PC-3 (cell line): Measurements from ENCODE around the gene MTNR1B. TPM values are rescaled to one million over a fixed set of nuclear protein-coding genes. Genes with fewer than 3 reads are reported as not detected.

Source experiments
- ATAC-seq: fragments of 200-7000 bp; cut with Tn5 transposase; 2 replicates; pipeline ENCODE4 v1.9.1; 2020; ENCODE audit warnings: mild to moderate bottlenecking, moderate library complexity
- BruUV-seq: library from RNA; stranded (reverse); fragments of 400-500 nt; replicated peaks from 2 replicates; lab custom pipeline; 2021; lab: Mats Ljungman, UMichigan
- CTCF ChIA-PET: fragments of 300-600 bp; sonication (Branson Sonifier 250); formaldehyde crosslinking; loops from one replicate; lab custom pipeline; 2022; ENCODE audit warnings: antibody characterized with exemption; lab: Charles Lee
- POLR2A ChIA-PET: fragments of 300-600 bp; sonication (Branson Sonifier 250); formaldehyde crosslinking; loops from one replicate; lab custom pipeline; 2022; ENCODE audit warnings: antibody characterized with exemption; ENCODE audit not compliant: unreplicated experiment; lab: Charles Lee
- DNase-seq: peaks from one replicate; pipeline ENCODE4 v3.0.0-alpha.2; 2015
- H2AFZ ChIP-seq: fragments of 300-600 bp; sonication (generic); 2 replicates; pipeline ENCODE4 v1.6.0; 2016; ENCODE audit warnings: antibody characterized with exemption, low read length
- H3F3A ChIP-seq: fragments of 300-600 bp; sonication (generic); one replicate; pipeline ENCODE4 v1.6.0; 2017; ENCODE audit warnings: antibody characterized with exemption, low read length, control low read depth, mild to moderate bottlenecking; ENCODE audit not compliant: unreplicated experiment
- H3K27ac ChIP-seq: fragments of 300-600 bp; sonication (generic); 2 replicates; pipeline ENCODE4 v1.5.1; 2016; ENCODE audit warnings: mild to moderate bottlenecking, low read length
- H3K27me3 ChIP-seq: fragments of 300-600 bp; sonication (generic); 2 replicates; pipeline ENCODE4 v1.6.1; 2016; ENCODE audit warnings: low read length, mixed read lengths
- H3K36me3 ChIP-seq: fragments of 300-600 bp; sonication (generic); 2 replicates; pipeline ENCODE4 v1.6.1; 2016; ENCODE audit warnings: low read depth, mixed run types, low read length, mixed read lengths
- H3K4me1 ChIP-seq: fragments of 300-600 bp; sonication (generic); 2 replicates; pipeline ENCODE4 v1.5.1; 2016; ENCODE audit warnings: low read length; ENCODE audit not compliant: insufficient read depth
- H3K4me2 ChIP-seq: fragments of 300-600 bp; sonication (generic); 2 replicates; pipeline ENCODE4 v1.6.0; 2016; ENCODE audit warnings: low read length
- H3K4me3 ChIP-seq: fragments of 300-600 bp; sonication (generic); 2 replicates; pipeline ENCODE4 v1.5.1; 2016; ENCODE audit warnings: mild to moderate bottlenecking, low read length, mixed read lengths
- H3K79me2 ChIP-seq: fragments of 300-600 bp; sonication (generic); 2 replicates; pipeline ENCODE4 v1.6.1; 2017; ENCODE audit warnings: low read length, mixed read lengths
- H3K9ac ChIP-seq: fragments of 300-600 bp; sonication (generic); 2 replicates; pipeline ENCODE4 v1.6.0; 2016; ENCODE audit warnings: mild to moderate bottlenecking, low read length
- H3K9me2 ChIP-seq: fragments of 300-600 bp; sonication (generic); replicated peaks from 2 replicates; pipeline ENCODE4 v1.6.1; 2016; ENCODE audit warnings: mixed run types, low read length, mixed read lengths
- H3K9me3 ChIP-seq: fragments of 300-600 bp; sonication (generic); 2 replicates; pipeline ENCODE4 v1.6.1; 2016; ENCODE audit warnings: low read length, mixed read lengths
- H4K20me1 ChIP-seq: fragments of 300-600 bp; sonication (generic); 2 replicates; pipeline ENCODE4 v1.6.1; 2016; ENCODE audit warnings: low read length, mixed read lengths
- EZH2 ChIP-seq: fragments of 300-600 bp; sonication (generic); IDR thresholded peaks from one replicate; pipeline ENCODE4 v1.6.1; 2017; ENCODE audit warnings: antibody characterized with exemption, mild to moderate bottlenecking, low read length; ENCODE audit not compliant: unreplicated experiment
- EZH2phosphoT487 ChIP-seq: fragments of 300-600 bp; sonication (generic); IDR thresholded peaks from 2 replicates; pipeline ENCODE4 v1.6.1; 2018; ENCODE audit warnings: mild to moderate bottlenecking, antibody characterized with exemption, low read length, borderline replicate concordance
- intact Hi-C: fragments of 100-400 bp; cut with micrococcal nuclease; formaldehyde crosslinking; loops from 2 replicates; pipeline ENCODE4 v1.9.0; 2023
- total RNA-seq: library from RNA; depleted of rRNA; stranded (reverse); fragments of >200 nt; gene quantifications from 2 replicates; pipeline ENCODE4 v1.2.3, GENCODE V29; 2014
- TF ChIP-seq, protein P1 (sequence below): fragments of 300-600 bp; sonication (generic); conservative IDR thresholded peaks from 2 replicates; pipeline ENCODE4 v1.5.1; 2017; ENCODE audit warnings: antibody characterized with exemption, low read depth, mild to moderate bottlenecking, low read length

The MTNR1B gene
- total RNA-seq, 1 experiment from 2014 or later = not detected

DNA sequence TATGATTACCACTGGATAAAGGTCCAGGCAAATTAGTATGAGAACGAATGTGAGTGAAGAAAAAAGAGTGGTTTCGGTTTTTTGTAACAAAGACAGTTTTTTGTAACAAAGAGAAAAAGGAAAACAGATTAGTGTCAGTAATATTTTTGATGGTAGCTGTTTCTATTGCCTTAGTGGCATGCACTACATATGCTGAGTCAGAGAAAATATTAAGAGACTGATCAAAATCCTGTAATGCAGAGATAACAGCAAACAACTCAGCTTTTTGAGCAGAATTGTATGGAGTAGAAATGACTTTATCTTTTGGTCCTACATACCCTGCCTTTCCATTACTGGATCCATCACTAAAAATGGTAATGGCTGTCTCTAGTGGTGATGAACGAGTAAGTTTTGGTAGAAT is 22.7 kb upstream of the MTNR1B start:
- H3K9me3 ChIP-seq = peaks cover 13% of the 10 kb centered on the region; the same call in 1 of the 2 replicates
- no peaks in the 10 kb centered on the region for H3K9me2 ChIP-seq
- H3K36me3 ChIP-seq = no peaks in the 10 kb centered on the region
- H3K9ac ChIP-seq = no peak overlapping the region
- no peak overlapping the region for H3K4me2 ChIP-seq
- BruUV-seq = no TSS peak
- no peaks in the 10 kb centered on the region for H4K20me1 ChIP-seq
- no peaks in the 10 kb centered on the region for H3F3A ChIP-seq
- H3K79me2 ChIP-seq = no peaks in the 10 kb centered on the region
- CTCF ChIA-PET = no interaction called here
- DNase-seq (no peak), ATAC-seq (no peak)
- no peaks in the 10 kb centered on the region for H3K4me1 ChIP-seq
- no peak for TF ChIP-seq EZH2phosphoT487
- TF ChIP-seq, protein P1, sequence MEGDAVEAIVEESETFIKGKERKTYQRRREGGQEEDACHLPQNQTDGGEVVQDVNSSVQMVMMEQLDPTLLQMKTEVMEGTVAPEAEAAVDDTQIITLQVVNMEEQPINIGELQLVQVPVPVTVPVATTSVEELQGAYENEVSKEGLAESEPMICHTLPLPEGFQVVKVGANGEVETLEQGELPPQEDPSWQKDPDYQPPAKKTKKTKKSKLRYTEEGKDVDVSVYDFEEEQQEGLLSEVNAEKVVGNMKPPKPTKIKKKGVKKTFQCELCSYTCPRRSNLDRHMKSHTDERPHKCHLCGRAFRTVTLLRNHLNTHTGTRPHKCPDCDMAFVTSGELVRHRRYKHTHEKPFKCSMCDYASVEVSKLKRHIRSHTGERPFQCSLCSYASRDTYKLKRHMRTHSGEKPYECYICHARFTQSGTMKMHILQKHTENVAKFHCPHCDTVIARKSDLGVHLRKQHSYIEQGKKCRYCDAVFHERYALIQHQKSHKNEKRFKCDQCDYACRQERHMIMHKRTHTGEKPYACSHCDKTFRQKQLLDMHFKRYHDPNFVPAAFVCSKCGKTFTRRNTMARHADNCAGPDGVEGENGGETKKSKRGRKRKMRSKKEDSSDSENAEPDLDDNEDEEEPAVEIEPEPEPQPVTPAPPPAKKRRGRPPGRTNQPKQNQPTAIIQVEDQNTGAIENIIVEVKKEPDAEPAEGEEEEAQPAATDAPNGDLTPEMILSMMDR = no peak
- no peak for TF ChIP-seq EZH2
- no peak overlapping the region for H2AFZ ChIP-seq
- no peak overlapping the region for H3K27ac ChIP-seq
- no peak overlapping the region for H3K4me3 ChIP-seq
- intact Hi-C loops = loop anchor here (10.0 kb wide), 1 partner anchor 118 kb away; no protein-coding TSS in a partner anchor
- POLR2A ChIA-PET = no interaction called here
- H3K27me3 ChIP-seq = no peaks in the 10 kb centered on the region

DNA sequence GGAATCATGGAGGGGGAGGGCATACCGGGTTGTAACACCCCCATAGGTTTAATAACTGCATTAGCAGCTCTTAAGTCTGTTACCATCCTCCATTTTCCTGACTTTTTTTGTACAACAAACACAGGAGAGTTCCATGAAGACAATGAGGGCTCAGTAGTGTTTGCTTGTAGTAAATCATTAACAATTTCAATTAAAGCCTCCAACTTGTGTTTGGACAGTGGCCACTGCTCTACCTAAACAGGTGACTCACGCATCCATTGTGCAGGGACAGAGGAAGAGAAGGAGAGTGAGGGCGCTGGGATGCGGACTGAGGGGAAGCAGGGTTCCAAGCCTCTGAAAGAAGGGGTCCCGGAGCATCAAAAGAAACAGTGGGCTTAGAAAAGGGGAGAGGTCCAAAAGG is 21.3 kb upstream of the MTNR1B start:
- Histone ChIP-seq H3K9me3 (peaks cover 13% of the 10 kb centered on the region; the same call in 1 of the 2 replicates), H3K9ac (no peak overlapping the region), H3K27me3 (0 out of 2 replicates have a peak, but pooled peaks cover 2% of the 10 kb centered on the region), H3K4me3 (no peak overlapping the region), H2AFZ (no peak overlapping the region), H3K9me2 (no peaks in the 10 kb centered on the region), H3K4me1 (no peaks in the 10 kb centered on the region), H3K36me3 (no peaks in the 10 kb centered on the region), H3K4me2 (no peak overlapping the region), H3K27ac (no peak overlapping the region), H4K20me1 (no peaks in the 10 kb centered on the region), H3K79me2 (no peaks in the 10 kb centered on the region), H3F3A (no peaks in the 10 kb centered on the region)
- ATAC-seq (no peak), DNase-seq (no peak)
- no TSS peak for BruUV-seq
- ChIA-PET CTCF (no interaction called here), POLR2A (no interaction called here)
- TF ChIP-seq EZH2phosphoT487 (no peak), EZH2 (no peak)
- TF ChIP-seq, protein P1 = no peak
- intact Hi-C loops = loop anchor here (10.0 kb wide), 1 partner anchor 117 kb away; no protein-coding TSS in a partner anchor

DNA sequence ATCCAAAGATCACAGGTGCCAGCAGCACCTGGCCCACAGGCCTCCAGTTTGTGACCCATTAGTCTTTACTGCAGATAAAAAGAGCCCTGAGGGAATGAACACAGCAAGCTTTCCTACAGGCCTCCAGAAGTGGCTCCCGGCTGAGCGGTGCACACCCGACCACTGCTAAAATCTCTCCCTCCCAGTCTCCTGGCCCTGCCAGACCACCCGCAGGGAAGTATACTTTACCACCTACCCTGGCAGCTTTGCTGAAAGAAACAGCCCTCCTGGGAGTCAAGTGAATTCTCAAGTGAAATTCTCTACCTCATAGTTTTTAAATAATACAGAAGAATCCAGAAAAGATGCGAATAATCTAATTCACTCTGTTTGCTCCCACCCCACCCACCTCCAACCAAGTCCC is 15.4 kb upstream of the MTNR1B start:
- ChIA-PET CTCF (no interaction called here), POLR2A (no interaction called here)

More for the DNA sequence above, 15.4 kb upstream of the MTNR1B start:
- H3K27me3 ChIP-seq = peaks cover 40% of the 10 kb centered on the region
- TF ChIP-seq EZH2 (no peak), EZH2phosphoT487 (no peak)
- TF ChIP-seq, protein P1 = no peak
- no peak overlapping the region for H2AFZ ChIP-seq
- H3K79me2 ChIP-seq = no peaks in the 10 kb centered on the region
- no peak overlapping the region for H3K4me3 ChIP-seq
- H3K36me3 ChIP-seq = no peaks in the 10 kb centered on the region
- BruUV-seq = no TSS peak
- intact Hi-C loops = no loop called here
- ATAC-seq (no peak), DNase-seq (no peak)
- no peak overlapping the region for H3K4me2 ChIP-seq
- H3K27ac ChIP-seq = no peak overlapping the region
- H3K9me2 ChIP-seq = no peaks in the 10 kb centered on the region
- H4K20me1 ChIP-seq = no peaks in the 10 kb centered on the region
- no peaks in the 10 kb centered on the region for H3K4me1 ChIP-seq
- no peaks in the 10 kb centered on the region for H3K9me3 ChIP-seq
- H3F3A ChIP-seq = no peaks in the 10 kb centered on the region
- H3K9ac ChIP-seq = no peak overlapping the region
